Right cardiac atrium (tissue), 5 donors: ENCODE results near the gene GADL1. TPM values are rescaled to one million over a fixed set of nuclear protein-coding genes. Genes with fewer than 3 reads are reported as not detected.

Experiments
- ATAC-seq, 2 donors: fragments of 200-7000 bp; cut with Tn5 transposase; one replicate each; pipeline versions ENCODE4 v1.8.0 to v1.9.1; 2020; ENCODE audit warnings: moderate library complexity in 2 of 2, mild to moderate bottlenecking in 1 of 2
- DNase-seq, 3 donors: peaks; one replicate each; pipeline ENCODE4 v3.0.0-alpha.2; 2020
- H3K27ac ChIP-seq: one replicate; pipeline ENCODE4 v1.5.1; 2013; ENCODE audit warnings: mild to moderate bottlenecking, low read length, control low read depth, moderate library complexity
- H3K27me3 ChIP-seq: one replicate; pipeline ENCODE4 v1.6.1; 2013; ENCODE audit not compliant: control insufficient read depth, insufficient read depth
- H3K4me1 ChIP-seq: one replicate; pipeline ENCODE4 v1.6.1; 2013; ENCODE audit warnings: low read length; ENCODE audit not compliant: control insufficient read depth, insufficient read depth
- H3K4me3 ChIP-seq: one replicate; pipeline ENCODE4 v1.5.1; 2013; ENCODE audit warnings: low read length, control low read depth
- H3K9me3 ChIP-seq: one replicate; pipeline ENCODE4 v1.6.1; 2013; ENCODE audit warnings: low read length; ENCODE audit not compliant: control insufficient read depth
- WGBS: extraction: QIAGEN DNeasy Blood & Tissue Kit; methylation state at CpG from one replicate; pipeline ENCODE4 v1.1.7; 2013; 5-methylcytosine and 5-hydroxymethylcytosine counted together
- intact Hi-C, 4 donors: fragments of 100-400 bp; cut with DNase I; formaldehyde crosslinking; loops; one replicate each; pipeline versions ENCODE4 v1.11.0 to v1.14.0; 2022 to 2023
- polyA plus RNA-seq: library from polyadenylated mRNA; stranded (reverse); fragments of 200-250 nt; gene quantifications from one replicate; pipeline ENCODE4 v1.2.3, GENCODE V29; 2013
- total RNA-seq, 4 donors: library from RNA; stranded (reverse); fragmentation: NEBNext Ultra II Directional; extraction: Animal tissue kit (Norgen Biotek cat#: 25700); gene quantifications; one replicate each; pipeline ENCODE4 v1.2.1, GENCODE V29; 2021
- donor health status: healthy with polysubstance abuse.
- donor health status: DM: no; HTN: yes; CAD: no.
- donor health status: DM: no; HTN: no; CAD: no.
- donor health status: DM: no; HTN: yes; CAD: no; lungs with severe emphysema.
- donor health status: DM: yes; HTN: yes; CAD: no.

The GADL1 gene
- total and polyA plus RNA-seq, 5 donors = not detected

DNA sequence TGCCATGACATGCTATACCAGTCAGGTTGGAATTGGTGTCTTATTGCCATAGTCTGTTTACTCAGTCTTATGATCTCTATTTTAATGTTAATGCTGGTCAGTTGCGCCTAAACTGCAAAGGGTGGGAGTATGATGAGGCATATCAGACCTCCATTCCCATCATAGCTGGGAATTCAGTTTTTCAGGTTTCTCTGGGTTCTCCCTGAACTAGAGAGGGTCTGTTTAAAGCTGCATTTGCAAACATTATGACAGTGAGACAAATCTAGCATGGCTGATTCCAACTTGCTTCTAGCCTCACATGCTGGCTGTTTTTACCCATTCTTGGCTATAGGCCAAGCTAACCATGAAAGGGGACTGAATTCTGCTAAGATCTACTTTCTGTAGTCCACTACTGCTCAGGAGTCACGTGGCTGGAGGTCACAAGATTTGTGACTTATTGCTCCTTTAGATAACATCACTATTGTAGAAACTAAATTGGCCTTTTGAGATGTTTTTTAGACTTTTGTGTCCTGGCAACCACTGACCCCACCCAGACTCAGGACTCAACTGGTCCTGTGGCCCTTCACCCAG is 191.5 kb downstream of the GADL1 start:
- DNase-seq = no peak

DNA sequence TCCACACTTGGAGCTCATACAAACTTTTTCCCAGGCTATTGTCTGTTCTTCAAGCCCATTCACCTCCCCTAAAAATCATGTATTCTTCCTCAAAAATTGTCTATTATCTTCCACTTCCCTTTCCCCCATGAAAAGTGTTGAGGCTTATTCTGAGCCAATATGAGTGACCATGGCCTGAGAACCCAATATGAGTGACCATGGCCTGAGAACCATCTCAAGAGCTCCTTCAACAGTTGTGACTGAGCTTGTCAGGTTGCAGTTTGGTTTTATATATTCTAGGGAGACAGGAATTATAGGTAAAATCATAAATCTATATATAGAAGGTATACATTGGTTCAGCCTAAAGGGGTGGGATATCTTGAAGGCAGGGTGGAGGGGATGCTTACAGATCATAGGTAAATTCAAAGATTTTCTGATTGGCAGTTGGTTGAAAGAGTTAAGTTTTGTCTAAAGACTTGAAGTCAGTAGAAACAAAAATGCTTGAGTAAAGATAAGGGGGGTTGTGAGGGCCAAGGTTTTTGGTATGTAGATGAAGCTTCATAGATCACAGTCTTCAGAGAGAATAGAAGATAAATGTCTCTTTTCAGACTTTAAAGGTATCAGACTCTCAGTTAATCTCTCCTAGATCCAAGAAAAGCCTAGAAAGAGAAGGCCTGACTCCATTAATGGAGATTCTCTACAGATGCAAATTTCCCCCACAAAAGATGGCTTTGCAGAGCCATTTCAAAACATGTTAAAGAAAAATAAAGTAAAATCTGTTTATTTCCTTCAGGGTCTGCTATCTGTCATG is 192.2 kb downstream of the GADL1 start:
- Histone ChIP-seq H3K27me3 (no peaks in the 10 kb centered on the region), H3K27ac (no peak overlapping the region), H3K9me3 (peaks cover 2% of the 10 kb centered on the region), H3K4me3 (no peak overlapping the region), H3K4me1 (no peaks in the 10 kb centered on the region)
- DNase-seq = no peak
- intact Hi-C loops = no loop called here
- no peak for ATAC-seq

More for the DNA sequence above, 191.5 kb downstream of the GADL1 start:
- intact Hi-C loops = no loop called here
- peaks cover 2% of the 10 kb centered on the region for H3K9me3 ChIP-seq
- H3K4me3 ChIP-seq = no peak overlapping the region
- H3K27ac ChIP-seq = no peak overlapping the region
- H3K27me3 ChIP-seq = no peaks in the 10 kb centered on the region
- H3K4me1 ChIP-seq = no peaks in the 10 kb centered on the region
- ATAC-seq = no peak
- WGBS = 86% methylated on average over 2 of the region's 2 CpGs

DNA sequence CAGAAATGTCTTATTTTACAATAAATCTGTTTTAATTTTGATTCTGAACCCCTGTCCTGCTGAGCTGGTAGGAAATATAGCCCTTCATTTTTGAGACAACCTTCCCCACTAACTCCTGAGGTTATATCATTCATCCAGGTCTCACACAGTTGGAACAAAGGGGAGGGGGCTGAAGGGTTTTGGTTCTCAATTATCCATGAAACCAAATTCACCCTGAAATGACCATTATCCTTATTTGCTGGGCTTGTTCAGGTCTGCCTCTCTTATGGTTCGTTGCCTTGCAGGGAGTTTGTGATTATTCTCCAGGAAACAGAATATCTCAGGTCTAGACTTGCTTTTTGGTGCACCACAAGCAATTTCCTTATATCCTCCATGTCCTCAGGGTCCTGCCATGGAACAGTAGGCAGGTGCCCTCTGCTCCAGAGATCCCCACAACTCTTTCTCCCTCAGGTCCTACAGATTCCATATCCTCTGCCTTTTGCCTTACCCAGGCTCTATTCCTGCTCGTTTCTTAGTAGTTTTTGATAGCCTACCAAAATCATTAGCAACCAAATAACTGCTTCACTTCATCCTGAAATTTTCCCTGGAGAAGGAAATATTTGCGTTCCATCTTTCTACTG is 193.6 kb downstream of the GADL1 start:
- intact Hi-C loops = no loop called here
- H3K9me3 ChIP-seq = peaks cover 2% of the 10 kb centered on the region
- H3K4me3 ChIP-seq = no peak overlapping the region
- H3K27me3 ChIP-seq = no peaks in the 10 kb centered on the region
- no peak for ATAC-seq
- H3K27ac ChIP-seq = no peak overlapping the region
- peaks cover 2% of the 10 kb centered on the region for H3K4me1 ChIP-seq
- WGBS = 91% methylated on average over 3 of the region's 3 CpGs
- DNase-seq = no peak

DNA sequence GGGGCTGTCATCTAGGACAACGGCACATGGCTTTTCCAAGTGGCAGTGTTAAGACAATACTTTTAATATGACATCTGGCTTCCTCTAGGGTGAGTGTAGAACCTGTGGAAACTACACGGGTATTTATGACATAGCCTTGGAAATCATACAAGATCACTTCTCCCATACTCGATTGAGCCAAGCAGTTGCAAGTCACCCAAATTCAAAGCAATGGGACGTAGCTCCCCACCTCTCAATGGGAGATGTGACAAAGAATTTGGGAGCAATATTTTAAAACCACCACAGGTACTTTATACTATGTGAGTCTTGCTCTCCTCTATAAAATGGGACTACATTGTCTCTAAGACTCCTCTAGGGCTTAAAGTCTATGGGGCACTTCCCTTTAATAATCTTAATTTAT is 194.5 kb downstream of the GADL1 start:
- WGBS = 95% methylated on average over 4 of the region's 4 CpGs
- DNase-seq (no peak), ATAC-seq (no peak)
- Histone ChIP-seq H3K27me3 (no peaks in the 10 kb centered on the region), H3K27ac (no peak overlapping the region), H3K4me1 (peaks cover 8% of the 10 kb centered on the region), H3K9me3 (peaks cover 2% of the 10 kb centered on the region), H3K4me3 (no peak overlapping the region)
- intact Hi-C loops = loop anchor here (10.0 kb wide), 4 partner anchors 385 to 585 kb away; no protein-coding TSS in a partner anchor

DNA sequence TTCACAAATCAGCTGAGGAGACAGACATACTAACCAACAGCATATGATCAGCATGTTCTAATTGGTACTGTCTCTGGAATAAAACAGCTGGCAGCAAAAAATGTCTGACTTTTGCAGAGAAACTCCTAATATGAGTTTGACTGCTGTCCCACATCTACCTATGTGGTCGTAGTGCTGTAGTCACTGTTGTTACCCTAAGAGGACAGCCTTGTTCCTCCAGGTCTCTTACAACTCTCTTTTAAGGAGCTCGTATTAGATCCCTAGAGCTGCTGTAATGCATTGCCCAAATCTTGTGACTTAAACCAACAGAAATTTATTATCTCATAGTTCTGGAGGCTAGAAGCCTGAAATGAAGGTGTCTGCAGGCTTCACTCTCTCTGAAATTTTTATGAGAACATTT is 195.9 kb downstream of the GADL1 start:
- DNase-seq (no peak), ATAC-seq (no peak)
- H3K27ac ChIP-seq = no peak overlapping the region
- no peaks in the 10 kb centered on the region for H3K27me3 ChIP-seq
- H3K9me3 ChIP-seq = peaks cover 2% of the 10 kb centered on the region
- intact Hi-C loops = loop anchor here (10.0 kb wide), 4 partner anchors 384 to 584 kb away; no protein-coding TSS in a partner anchor
- H3K4me3 ChIP-seq = no peak overlapping the region
- WGBS = 68% methylated on average over 2 of the region's 2 CpGs
- H3K4me1 ChIP-seq = peaks cover 8% of the 10 kb centered on the region

DNA sequence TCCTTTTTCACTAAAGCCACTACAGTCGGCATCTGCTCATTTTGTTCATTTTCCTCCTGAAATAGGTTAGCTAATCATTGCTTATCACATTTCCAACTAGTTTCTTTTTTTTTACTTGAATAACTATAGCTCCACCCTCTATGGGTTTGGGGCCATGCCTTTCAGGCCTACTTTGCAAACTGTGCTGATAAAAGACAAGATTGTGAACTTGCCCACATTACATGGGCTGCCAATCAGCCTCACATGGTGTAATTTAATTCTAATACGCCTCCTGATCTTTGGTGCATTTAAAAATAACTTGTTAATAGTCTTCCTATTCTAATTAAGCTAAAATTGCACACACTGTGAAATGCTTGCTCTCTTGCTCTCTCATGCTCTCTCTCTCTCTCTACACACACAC is 197.6 kb downstream of the GADL1 start:
- intact Hi-C loops = loop anchor here (10.0 kb wide), 4 partner anchors 382 to 582 kb away; no protein-coding TSS in a partner anchor
- Histone ChIP-seq H3K9me3 (no peaks in the 10 kb centered on the region), H3K27ac (no peak overlapping the region), H3K4me1 (peaks cover 10% of the 10 kb centered on the region), H3K4me3 (no peak overlapping the region), H3K27me3 (no peaks in the 10 kb centered on the region)
- DNase-seq = no peak
- WGBS = 48% methylated on average over 2 of the region's 2 CpGs
- ATAC-seq = no peak

DNA sequence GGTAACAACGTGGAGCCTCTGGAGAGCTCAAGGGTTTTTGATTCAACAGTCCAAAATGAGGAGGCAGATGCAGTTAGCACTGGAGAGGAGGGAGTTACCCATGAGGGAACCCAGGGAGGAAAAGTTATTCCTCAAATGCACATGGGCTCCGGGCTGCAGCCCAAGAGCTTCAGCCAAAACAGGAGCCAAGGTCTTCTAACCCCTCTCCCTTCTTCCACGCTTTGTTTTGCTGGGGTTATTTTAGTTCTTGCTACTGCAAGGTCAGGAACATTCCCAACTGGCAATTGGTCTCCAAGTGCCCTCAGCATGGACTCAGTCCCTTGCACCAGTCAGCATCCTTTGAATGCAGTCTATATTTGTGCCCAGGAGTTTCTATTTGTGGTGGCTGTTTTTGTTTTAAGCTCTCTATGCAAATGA is 198.1 kb downstream of the GADL1 start:
- no peak overlapping the region for H3K4me3 ChIP-seq
- H3K4me1 ChIP-seq = peaks cover 11% of the 10 kb centered on the region
- no peaks in the 10 kb centered on the region for H3K9me3 ChIP-seq
- peak overlapping the region; percentile 74 for H3K27ac ChIP-seq
- H3K27me3 ChIP-seq = no peaks in the 10 kb centered on the region
- peak in 2 of 3 donors; percentile 63 to 77 for DNase-seq
- intact Hi-C loops = loop anchor here (10.0 kb wide), 4 partner anchors 382 to 582 kb away; no protein-coding TSS in a partner anchor
- 17% methylated on average over 3 of the region's 3 CpGs for WGBS
- peak; percentile 34 to 80 for ATAC-seq

DNA sequence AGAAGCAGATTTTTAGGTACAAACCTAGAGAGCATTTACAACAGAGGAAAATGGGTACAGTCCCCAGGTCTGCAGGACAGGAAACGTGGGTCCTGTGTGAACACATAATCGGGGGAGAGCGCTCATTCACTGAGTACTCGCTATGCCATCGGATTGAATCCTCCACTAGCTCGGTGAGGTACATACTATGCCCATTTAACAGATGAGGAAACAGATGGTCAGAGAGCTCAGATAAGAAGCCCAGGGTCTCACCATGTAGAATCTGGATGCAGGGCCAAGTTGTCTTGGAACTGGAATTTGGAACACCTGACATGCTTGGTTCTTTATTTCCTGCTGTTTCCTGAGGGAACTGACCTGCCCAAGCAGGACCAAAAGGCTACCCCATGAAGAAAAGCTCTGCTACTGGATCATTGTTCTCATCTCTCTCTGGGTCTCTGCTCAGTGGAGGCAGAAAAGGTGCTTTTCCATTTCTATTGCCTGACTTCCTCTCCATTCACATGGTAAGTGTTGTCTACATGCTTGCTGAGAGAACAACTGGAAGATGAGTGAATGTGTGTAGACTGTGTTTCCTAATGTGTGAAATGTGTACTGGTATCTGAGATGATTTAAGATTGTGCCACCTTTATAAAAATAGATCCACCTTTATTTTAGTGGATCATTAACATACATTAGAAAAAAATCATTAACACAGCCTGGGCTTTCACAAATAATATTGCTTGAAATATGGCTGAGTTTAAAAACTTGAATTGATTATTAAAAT is 199.0 kb downstream of the GADL1 start:
- H3K4me1 ChIP-seq = peaks cover 15% of the 10 kb centered on the region
- H3K4me3 ChIP-seq = no peak overlapping the region
- ATAC-seq = no peak
- H3K27me3 ChIP-seq = no peaks in the 10 kb centered on the region
- no peaks in the 10 kb centered on the region for H3K9me3 ChIP-seq
- intact Hi-C loops = loop anchor here (10.0 kb wide), 4 partner anchors 381 to 581 kb away; no protein-coding TSS in a partner anchor
- H3K27ac ChIP-seq = no peak overlapping the region
- WGBS = 87% methylated on average over 6 of the region's 6 CpGs
- DNase-seq = no peak

DNA sequence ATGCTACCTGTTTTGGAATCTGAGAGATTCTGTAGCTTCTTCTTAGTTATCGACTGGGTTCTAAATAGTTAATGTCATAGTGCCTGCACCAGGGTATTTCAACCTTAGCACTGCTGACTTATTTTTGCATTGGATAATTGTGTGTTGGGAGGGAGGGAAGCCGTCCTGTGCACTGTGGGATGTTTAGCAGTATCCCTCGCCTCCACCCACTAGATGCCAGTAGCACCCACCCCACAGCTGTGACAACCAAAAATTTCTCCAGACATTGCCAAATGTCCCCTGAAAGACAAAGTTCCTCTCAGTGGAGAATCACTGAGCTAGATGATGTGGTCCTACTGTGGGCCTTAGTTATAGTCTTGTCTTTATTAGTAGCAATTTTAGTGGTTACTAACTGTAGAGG is 199.8 kb downstream of the GADL1 start:
- no peak overlapping the region for H3K27ac ChIP-seq

DNA sequence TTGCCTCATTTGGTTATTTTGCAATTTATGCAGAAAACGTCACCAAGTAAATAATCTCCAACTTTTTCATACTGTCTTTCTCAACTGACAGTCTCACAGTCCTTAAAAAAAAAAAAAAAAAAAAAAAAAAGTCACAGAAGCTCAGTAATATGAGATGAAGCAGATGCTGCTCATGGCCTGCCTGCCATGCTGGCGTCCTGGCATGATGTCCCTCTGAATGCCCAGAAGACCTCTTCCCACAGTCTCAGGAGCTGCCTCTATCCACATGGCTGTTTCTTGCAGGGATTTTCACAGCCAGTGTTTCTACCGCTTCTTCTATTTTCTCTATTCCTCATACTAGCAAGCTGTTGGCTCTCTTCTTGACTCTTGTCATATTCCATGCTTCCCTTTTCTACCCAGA is 200.3 kb downstream of the GADL1 start:
- DNase-seq = no peak
- H3K4me3 ChIP-seq = no peak overlapping the region
- H3K27ac ChIP-seq = no peak overlapping the region
- no peak for ATAC-seq
- peaks cover 21% of the 10 kb centered on the region for H3K4me1 ChIP-seq
- 69% methylated on average over 3 of the region's 3 CpGs for WGBS
- no peaks in the 10 kb centered on the region for H3K9me3 ChIP-seq
- intact Hi-C loops = loop anchor here (10.0 kb wide), 4 partner anchors 379 to 579 kb away; no protein-coding TSS in a partner anchor
- H3K27me3 ChIP-seq = no peaks in the 10 kb centered on the region

More for the DNA sequence above, 199.8 kb downstream of the GADL1 start:
- no peaks in the 10 kb centered on the region for H3K27me3 ChIP-seq
- H3K4me3 ChIP-seq = no peak overlapping the region
- ATAC-seq (no peak), DNase-seq (no peak)
- 83% methylated on average over 3 of the region's 3 CpGs for WGBS
- intact Hi-C loops = loop anchor here (10.0 kb wide), 4 partner anchors 380 to 580 kb away; no protein-coding TSS in a partner anchor
- H3K9me3 ChIP-seq = no peaks in the 10 kb centered on the region
- peaks cover 18% of the 10 kb centered on the region for H3K4me1 ChIP-seq
